H9 (cell line): ENCODE results near the gene PHC3. TPM values are rescaled to one million over a fixed set of nuclear protein-coding genes. Genes with fewer than 3 reads are reported as not detected.

Source experiments
- DNase-seq: peaks from one replicate; pipeline ENCODE4 v3.0.0-alpha.2; 2017
- H2AFZ ChIP-seq: one replicate; pipeline ENCODE4 v1.6.1; 2013; ENCODE audit warnings: mild to moderate bottlenecking, low read length, control low read depth, moderate library complexity
- H2AK5ac ChIP-seq: 2 replicates; pipeline ENCODE4 v1.6.1; 2013; ENCODE audit warnings: low read length, control low read depth, mixed read lengths; ENCODE audit not compliant: insufficient read length
- H2BK120ac ChIP-seq: one replicate; pipeline ENCODE4 v1.6.1; 2013; ENCODE audit warnings: low read depth, mild to moderate bottlenecking, low read length, control low read depth, inconsistent platforms; ENCODE audit not compliant: poor library complexity, severe bottlenecking
- H2BK12ac ChIP-seq: 2 replicates; pipeline ENCODE4 v1.6.1; 2013; ENCODE audit warnings: low read length, control low read depth, mixed read lengths, low read depth; ENCODE audit not compliant: insufficient read length
- H2BK15ac ChIP-seq: 2 replicates; pipeline ENCODE4 v1.6.1; 2013; ENCODE audit warnings: low read depth, low read length, control low read depth
- H2BK20ac ChIP-seq: one replicate; pipeline ENCODE4 v1.6.1; 2013; ENCODE audit warnings: low read depth, mild to moderate bottlenecking, low read length, control low read depth, inconsistent platforms; ENCODE audit not compliant: poor library complexity, severe bottlenecking
- H2BK5ac ChIP-seq: 2 replicates; pipeline ENCODE4 v1.6.1; 2013; ENCODE audit warnings: low read length, control low read depth, mixed read lengths; ENCODE audit not compliant: insufficient read length
- H3K14ac ChIP-seq: 2 replicates; pipeline ENCODE4 v1.6.1; 2013; ENCODE audit warnings: low read length, control low read depth; ENCODE audit not compliant: insufficient read depth
- H3K18ac ChIP-seq: 2 replicates; pipeline ENCODE4 v1.6.1; 2013; ENCODE audit warnings: low read depth, mild to moderate bottlenecking, mixed read lengths, low read length, control low read depth; ENCODE audit not compliant: insufficient read length
- H3K23ac ChIP-seq: 2 replicates; pipeline ENCODE4 v1.6.1; 2013; ENCODE audit warnings: low read length, control low read depth, mixed read lengths, low read depth; ENCODE audit not compliant: insufficient read length
- H3K23me2 ChIP-seq: 2 replicates; pipeline ENCODE4 v1.6.1; 2013; ENCODE audit warnings: low read depth, mild to moderate bottlenecking, mixed read lengths, low read length, control low read depth; ENCODE audit not compliant: insufficient read length, poor library complexity, severe bottlenecking
- H3K27ac ChIP-seq: 2 replicates; pipeline ENCODE4 v1.5.1; 2013; ENCODE audit warnings: low read length, control low read depth, mixed read lengths, low read depth; ENCODE audit not compliant: insufficient read length
- H3K27me3 ChIP-seq: 2 replicates; pipeline ENCODE4 v1.6.1; 2013; ENCODE audit warnings: low read length, control low read depth, inconsistent platforms; ENCODE audit not compliant: insufficient read depth
- H3K4ac ChIP-seq: 2 replicates; pipeline ENCODE4 v1.6.1; 2013; ENCODE audit warnings: low read depth, mild to moderate bottlenecking, control low read depth, inconsistent platforms, low read length, moderate library complexity
- H3K4me1 ChIP-seq: 2 replicates; pipeline ENCODE4 v1.6.1; 2013; ENCODE audit warnings: low read length, control low read depth, inconsistent platforms; ENCODE audit not compliant: insufficient read depth
- H3K4me2 ChIP-seq: 2 replicates; pipeline ENCODE4 v1.6.1; 2013; ENCODE audit warnings: low read length, control low read depth, mixed read lengths; ENCODE audit not compliant: insufficient read length, insufficient read depth
- H3K56ac ChIP-seq: 2 replicates; pipeline ENCODE4 v1.6.1; 2013; ENCODE audit warnings: low read depth, mild to moderate bottlenecking, mixed read lengths, low read length, control low read depth; ENCODE audit not compliant: insufficient read length
- H3K79me1 ChIP-seq: 2 replicates; pipeline ENCODE4 v1.6.1; 2013; ENCODE audit warnings: low read depth, mild to moderate bottlenecking, moderate library complexity, low read length, control low read depth, inconsistent platforms; ENCODE audit not compliant: insufficient read depth, poor library complexity, severe bottlenecking
- H3K79me2 ChIP-seq: 2 replicates; pipeline ENCODE4 v1.6.1; 2013; ENCODE audit warnings: low read length, control low read depth, inconsistent platforms; ENCODE audit not compliant: insufficient read depth
- H3K9ac ChIP-seq: 2 replicates; pipeline ENCODE4 v1.6.1; 2013; ENCODE audit warnings: low read length, control low read depth, mixed read lengths; ENCODE audit not compliant: insufficient read length; ENCODE audit errors: extremely low read depth
- H3K9me3 ChIP-seq: one replicate; pipeline ENCODE4 v1.6.1; 2013; ENCODE audit warnings: low read depth, low read length, inconsistent platforms; ENCODE audit not compliant: control insufficient read depth
- H3T11ph ChIP-seq: one replicate; pipeline ENCODE4 v1.6.1; 2013; ENCODE audit warnings: mild to moderate bottlenecking, low read length, control low read depth, inconsistent platforms
- H4K20me1 ChIP-seq: one replicate; pipeline ENCODE4 v1.6.1; 2013; ENCODE audit not compliant: control insufficient read depth, insufficient read length, insufficient read depth
- H4K5ac ChIP-seq: 2 replicates; pipeline ENCODE4 v1.6.1; 2013; ENCODE audit warnings: low read depth, mild to moderate bottlenecking, mixed read lengths, low read length, control low read depth; ENCODE audit not compliant: insufficient read length
- H4K8ac ChIP-seq: replicated peaks from 2 replicates; pipeline ENCODE4 v1.6.1; 2013; ENCODE audit warnings: low read length, control low read depth, mixed read lengths, low read depth; ENCODE audit not compliant: insufficient read length
- H4K91ac ChIP-seq: 2 replicates; pipeline ENCODE4 v1.6.1; 2013; ENCODE audit warnings: low read depth, mild to moderate bottlenecking, moderate library complexity, mixed read lengths, low read length, control low read depth; ENCODE audit not compliant: insufficient read length
- H3K27ac Mint-ChIP-seq, 3 experiments: 2 replicates in 2 of 3; 3 replicates in 1 of 3; pipeline ENCODE4 v1.8.0; 2020 to 2021; ENCODE audit warnings: mixed read lengths in 3 of 3, mild to moderate bottlenecking in 1 of 3, moderate library complexity in 1 of 3
- H3K27me3 Mint-ChIP-seq: 2 replicates; pipeline ENCODE4 v1.8.0; 2021; ENCODE audit warnings: low read depth, mild to moderate bottlenecking, moderate library complexity, mixed read lengths
- H3K36me3 Mint-ChIP-seq, 3 experiments: 2 replicates in 2 of 3; 3 replicates in 1 of 3; pipeline ENCODE4 v1.8.0; 2020 to 2021; ENCODE audit warnings: low read depth in 3 of 3, mixed read lengths in 3 of 3; ENCODE audit not compliant: insufficient read depth in 1 of 3
- H3K4me1 Mint-ChIP-seq, 2 experiments: 2 replicates each; pipeline ENCODE4 v1.8.0; 2020; ENCODE audit warnings: mixed read lengths in 2 of 2
- H3K4me3 Mint-ChIP-seq, 2 experiments: 2 replicates in 1 of 2; 3 replicates in 1 of 2; pipeline ENCODE4 v1.8.0; 2020 to 2021; ENCODE audit warnings: mild to moderate bottlenecking in 2 of 2, mixed read lengths in 2 of 2, moderate library complexity in 1 of 2
- H3K9me3 Mint-ChIP-seq, 2 experiments: 2 replicates in 1 of 2; 3 replicates in 1 of 2; pipeline ENCODE4 v1.8.0; 2020; ENCODE audit warnings: mild to moderate bottlenecking in 2 of 2, mixed read lengths in 2 of 2, moderate library complexity in 1 of 2
- WGBS: extraction: QIAGEN DNeasy Blood & Tissue Kit; methylation state at CpG from one replicate; pipeline ENCODE4 v1.1.7; 2013; ENCODE audit warnings: missing lambda C conversion rate, low lambda C conversion rate, mixed read lengths; ENCODE audit not compliant: insufficient read length; ENCODE audit errors: extremely low coverage; 5-methylcytosine and 5-hydroxymethylcytosine counted together
- total RNA-seq: library from RNA; stranded (reverse); gene quantifications from 2 replicates; pipeline ENCODE4 v1.2.1, GENCODE V29; 2021
- TF ChIP-seq, protein P1 (sequence below): fragments of 200-600 bp; sonication (generic); conservative IDR thresholded peaks from 3 replicates; pipeline ENCODE4 v1.8.0; 2021; ENCODE audit warnings: antibody characterized with exemption, mild to moderate bottlenecking

The PHC3 gene
- total RNA-seq, 1 experiment from 2014 or later: 26.4 TPM

DNA sequence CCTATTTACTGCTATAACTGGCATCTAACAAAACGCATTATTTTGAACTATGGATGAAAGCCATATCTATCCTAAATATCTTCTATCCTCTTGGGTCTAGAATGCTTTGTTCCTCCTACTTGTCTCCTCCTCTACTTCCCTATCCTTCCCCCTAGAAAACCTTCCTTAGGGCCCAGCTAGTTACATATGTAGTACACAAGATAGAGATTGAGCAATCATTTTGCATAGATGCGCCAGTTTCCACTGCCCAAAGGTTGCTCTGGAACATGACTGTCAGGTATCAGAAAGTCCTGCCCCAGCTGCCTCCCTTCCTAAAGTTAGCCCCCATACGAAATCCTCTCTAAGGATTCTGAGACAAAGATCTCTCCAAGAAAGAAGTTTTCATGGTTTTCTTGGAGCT lies 88.6 kb downstream of the PHC3 start:
- H4K91ac ChIP-seq: no peak overlapping the region
- no peaks in the 10 kb centered on the region for H3K27me3 ChIP-seq
- H2BK15ac ChIP-seq: no peak overlapping the region
- H3K4me3 Mint-ChIP-seq: no peak overlapping the region
- no peak overlapping the region for H2AK5ac ChIP-seq
- H3K56ac ChIP-seq: no peak overlapping the region
- peaks cover 5 to 43% (median 18%) of the 10 kb centered on the region in 3 experiments; a peak in 5 of 7 replicates for H3K36me3 Mint-ChIP-seq
- no peak overlapping the region for H2BK20ac ChIP-seq
- H3K9me3 ChIP-seq: no peaks in the 10 kb centered on the region
- TF ChIP-seq, protein P1, sequence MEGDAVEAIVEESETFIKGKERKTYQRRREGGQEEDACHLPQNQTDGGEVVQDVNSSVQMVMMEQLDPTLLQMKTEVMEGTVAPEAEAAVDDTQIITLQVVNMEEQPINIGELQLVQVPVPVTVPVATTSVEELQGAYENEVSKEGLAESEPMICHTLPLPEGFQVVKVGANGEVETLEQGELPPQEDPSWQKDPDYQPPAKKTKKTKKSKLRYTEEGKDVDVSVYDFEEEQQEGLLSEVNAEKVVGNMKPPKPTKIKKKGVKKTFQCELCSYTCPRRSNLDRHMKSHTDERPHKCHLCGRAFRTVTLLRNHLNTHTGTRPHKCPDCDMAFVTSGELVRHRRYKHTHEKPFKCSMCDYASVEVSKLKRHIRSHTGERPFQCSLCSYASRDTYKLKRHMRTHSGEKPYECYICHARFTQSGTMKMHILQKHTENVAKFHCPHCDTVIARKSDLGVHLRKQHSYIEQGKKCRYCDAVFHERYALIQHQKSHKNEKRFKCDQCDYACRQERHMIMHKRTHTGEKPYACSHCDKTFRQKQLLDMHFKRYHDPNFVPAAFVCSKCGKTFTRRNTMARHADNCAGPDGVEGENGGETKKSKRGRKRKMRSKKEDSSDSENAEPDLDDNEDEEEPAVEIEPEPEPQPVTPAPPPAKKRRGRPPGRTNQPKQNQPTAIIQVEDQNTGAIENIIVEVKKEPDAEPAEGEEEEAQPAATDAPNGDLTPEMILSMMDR: no peak
- H2AFZ ChIP-seq: no peak overlapping the region
- H3K23ac ChIP-seq: no peak overlapping the region
- no peak overlapping the region for H2BK5ac ChIP-seq
- no peak overlapping the region for H4K8ac ChIP-seq
- DNase-seq: no peak
- H3K18ac ChIP-seq: no peak overlapping the region
- no peak overlapping the region for H3K14ac ChIP-seq
- no peaks in the 10 kb centered on the region for H3K9me3 Mint-ChIP-seq
- no CpG with 5 or more reads among the region's 3 CpGs for WGBS
- H3K27ac ChIP-seq: no peak overlapping the region
- no peak overlapping the region for H3K27ac Mint-ChIP-seq
- no peak overlapping the region for H3K4ac ChIP-seq
- no peaks in the 10 kb centered on the region for H4K20me1 ChIP-seq
- H2BK12ac ChIP-seq: no peak overlapping the region
- H3T11ph ChIP-seq: no peak overlapping the region
- no peak overlapping the region for H3K4me2 ChIP-seq
- H3K4me1 ChIP-seq: no peaks in the 10 kb centered on the region
- no peak overlapping the region for H4K5ac ChIP-seq
- no peaks in the 10 kb centered on the region for H3K4me1 Mint-ChIP-seq
- H3K79me2 ChIP-seq: no peaks in the 10 kb centered on the region
- no peaks in the 10 kb centered on the region for H3K79me1 ChIP-seq
- no peak overlapping the region for H2BK120ac ChIP-seq
- no peaks in the 10 kb centered on the region for H3K27me3 Mint-ChIP-seq
- H3K9ac ChIP-seq: no peak overlapping the region
- H3K23me2 ChIP-seq: no peaks in the 10 kb centered on the region
